ENCODE measurements around the gene ADH6. TPM values are rescaled to one million over a fixed set of nuclear protein-coding genes. Genes with fewer than 3 reads are reported as not detected.

Gene ADH6
- total and polyA plus RNA-seq, 2 of the 8 experiments (the other 6 are each of a cell fraction or from before 2014, with no cell fraction given) = not detected

DNA sequence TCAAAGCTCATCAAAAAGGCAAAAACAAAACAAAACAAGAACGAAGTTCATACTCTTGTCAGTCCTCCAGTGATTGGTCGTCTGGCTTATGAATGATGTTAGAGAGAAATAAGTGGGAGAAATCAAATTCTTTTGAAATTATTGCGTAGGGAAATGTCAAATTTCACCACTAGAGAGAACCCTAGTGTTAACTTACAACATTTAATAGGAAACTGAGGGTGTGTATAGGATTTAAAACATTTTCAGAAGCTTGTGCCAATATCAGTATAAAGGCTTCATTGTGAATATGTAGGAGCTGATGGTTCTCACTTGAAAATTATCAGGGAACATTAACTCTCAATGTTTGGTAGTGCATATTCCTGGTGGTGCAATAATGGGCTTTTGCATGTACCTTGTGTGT, 17.4 kb downstream of the ADH6 start:
- H2AK5ac ChIP-seq (ENCODE audit: low read depth, low read length) = no peak overlapping the region
- H2BK15ac ChIP-seq (ENCODE audit: low read length) = no peak overlapping the region
- no peaks in the 10 kb centered on the region for H4K20me1 ChIP-seq (replicated peaks in 1 of 2; ENCODE audit: control insufficient read depth in 1 of 2, insufficient read depth in 2 of 2, low read length in 2 of 2)
- H3K9ac ChIP-seq (replicated peaks in 1 of 4; ENCODE audit: extremely low read depth in 1 of 4, low read depth in 3 of 4, low read length in 3 of 4) = no peak overlapping the region
- H3K14ac ChIP-seq (ENCODE audit: insufficient read length) = no peak overlapping the region
- no peak overlapping the region for H2BK20ac ChIP-seq (ENCODE audit: low read length)
- H3K4me3 ChIP-seq (ENCODE audit: extremely low read depth in 1 of 4, insufficient read depth in 2 of 4, low read depth in 3 of 4, low read length in 4 of 4) = no peak overlapping the region
- H2AFZ ChIP-seq (ENCODE audit: low read length) = no peak overlapping the region
- H2BK12ac ChIP-seq (ENCODE audit: low read depth, low read length) = no peak overlapping the region
- no peaks in the 10 kb centered on the region for H3K79me1 ChIP-seq (ENCODE audit: low read depth, low read length)
- TF ChIP-seq RAD21 (IDR thresholded peaks at IDR 0.05 in 1 of 2, conservative IDR thresholded peaks at IDR 0.05 in 1 of 2; ENCODE audit: low read depth in 2 of 2, low read length in 2 of 2) = 0 out of 4 replicates have a peak, but pooled peaks of 1 of the 2 experiments have one; percentile 2
- no peak for TF ChIP-seq PHF8 (conservative IDR thresholded peaks at IDR 0.05; ENCODE audit: low read depth, low read length)
- TF ChIP-seq NANOG (IDR thresholded peaks at IDR 0.05; ENCODE audit: insufficient read depth, low read depth, low read length, poor library complexity, severe bottlenecking) = no peak
- TF ChIP-seq TAF7 (optimal IDR thresholded peaks at IDR 0.05; ENCODE audit: borderline replicate concordance, low read depth, low read length) = no peak
- FAIRE-seq = no peak
- no peak overlapping the region for H3K4ac ChIP-seq (replicated peaks; ENCODE audit: insufficient read length, low read depth, low read length)
- H4K8ac ChIP-seq (ENCODE audit: extremely low read depth, insufficient read depth, low read length) = no peak overlapping the region
- no peak overlapping the region for H4K91ac ChIP-seq (replicated peaks; ENCODE audit: insufficient read length, low read length)
- H3K4me2 ChIP-seq (ENCODE audit: insufficient read depth in 1 of 2, low read depth in 2 of 2, low read length in 2 of 2) = no peak overlapping the region
- H3K9me3 ChIP-seq (ENCODE audit: insufficient read depth in 2 of 2, low read depth in 1 of 2, low read length in 1 of 2) = no peaks in the 10 kb centered on the region
- no peak overlapping the region for H3K23ac ChIP-seq (ENCODE audit: insufficient read length)
- no peak overlapping the region for H2BK5ac ChIP-seq (ENCODE audit: low read depth, low read length)
- DNase-seq (ENCODE audit: low read depth in 1 of 2, low spot score in 2 of 2) = no peak
- H3K79me2 ChIP-seq (ENCODE audit: control insufficient read depth in 1 of 2, insufficient read depth in 2 of 2, low read length in 2 of 2) = no peaks in the 10 kb centered on the region
- ChIA-PET CTCF (ENCODE audit: partially characterized antibody) (interaction anchor here (0.8 to 1.7 kb wide), 8 partner anchors 9 to 607 kb away, joined by 3 to 4 read pairs (median 3); no protein-coding TSS in a partner anchor), POLR2A (ENCODE audit: partially characterized antibody) (no interaction called here)
- H3K4me1 ChIP-seq (replicated peaks in 1 of 4; ENCODE audit: control insufficient read depth in 3 of 4, insufficient read depth in 4 of 4, low read length in 3 of 4) = peaks cover 0 to 2% (median 0%) of the 10 kb centered on the region in 4 experiments; a peak in 2 of 7 replicates
- no peaks in the 10 kb centered on the region; the same call in 1 of the 2 replicates for H3K23me2 ChIP-seq (ENCODE audit: low read depth, low read length)
- H3K56ac ChIP-seq (replicated peaks; ENCODE audit: insufficient read length, low read depth, low read length) = no peak overlapping the region
- H3K27ac ChIP-seq (ENCODE audit: low read depth, low read length) = no peak overlapping the region
- H3K36me3 ChIP-seq (ENCODE audit: control insufficient read depth in 2 of 4, insufficient read depth in 4 of 4, low read length in 3 of 4) = no peaks in the 10 kb centered on the region
- H2BK120ac ChIP-seq (replicated peaks; ENCODE audit: low read depth, low read length) = no peak overlapping the region
- no peak overlapping the region for H4K5ac ChIP-seq (ENCODE audit: insufficient read length, low read depth, low read length)
- H3K27me3 ChIP-seq (replicated peaks in 1 of 4; ENCODE audit: control insufficient read depth in 3 of 4, extremely low read depth in 1 of 4, insufficient read depth in 3 of 4, low read length in 3 of 4) = peaks cover 0 to 1% (median 0%) of the 10 kb centered on the region in 4 experiments; a peak in 1 of 7 replicates
- H3K18ac ChIP-seq (ENCODE audit: extremely low read depth, low read length) = no peak overlapping the region
- 74% methylated on average over 3 of the region's 3 CpGs; no CpG with 5 or more reads in 1 of the 2 experiments for WGBS, 2 experiments (ENCODE audit: extremely low coverage in 1 of 2, insufficient coverage in 1 of 2, insufficient read length in 1 of 2, insufficient replicate concordance in 2 of 2, low coverage in 1 of 2, low lambda C conversion rate in 2 of 2, missing lambda C conversion rate in 1 of 2)
